HG03159 (cell line): Measurements from ENCODE around the gene KMT2E.

Experiments
- ATAC-seq: cut with Tn5 transposase; IDR thresholded peaks from one replicate; pipeline ENCODE4 v1.9.1; 2021; ENCODE audit warnings: mild to moderate bottlenecking, moderate library complexity; ENCODE audit not compliant: unreplicated experiment

The KMT2E gene

GRCh38 chr7:105118612-105119600, 104.9 kb downstream of the KMT2E start:
- ATAC-seq, result no peak

GRCh38 chr7:105122619-105123018, 108.6 kb downstream of the KMT2E start:
- ATAC-seq, result no peak

- no peak for ATAC-seq
These were observed 111.7 kb downstream of the KMT2E start for GRCh38 chr7:105125745-105126144.

DNA sequence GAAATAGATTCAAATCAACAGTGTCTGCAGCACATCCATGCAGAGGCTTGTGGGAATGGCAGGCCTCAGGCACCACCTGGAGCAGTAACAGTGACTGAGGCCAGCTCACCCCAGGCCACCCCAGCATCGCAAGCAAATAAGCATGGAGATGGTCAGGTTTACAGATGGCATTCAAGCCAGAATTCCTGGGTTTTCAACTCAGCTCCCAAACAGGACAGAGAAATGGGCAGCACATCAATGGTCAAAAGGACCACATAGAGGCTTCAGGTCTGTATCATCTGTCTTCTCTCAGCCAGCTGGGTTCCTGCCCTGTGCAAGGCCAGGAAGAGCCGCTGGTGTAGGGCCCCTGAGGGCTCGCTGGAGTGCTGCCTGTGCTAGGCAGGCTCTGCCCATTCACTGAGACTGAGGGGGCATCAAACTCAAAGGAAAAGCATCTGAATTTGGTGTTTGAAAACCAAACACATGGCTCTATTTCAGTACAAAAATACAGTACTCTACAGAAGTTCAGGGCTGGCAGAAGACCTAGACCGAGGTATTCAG, 112.5 kb downstream of the KMT2E start:
- no peak for ATAC-seq

DNA sequence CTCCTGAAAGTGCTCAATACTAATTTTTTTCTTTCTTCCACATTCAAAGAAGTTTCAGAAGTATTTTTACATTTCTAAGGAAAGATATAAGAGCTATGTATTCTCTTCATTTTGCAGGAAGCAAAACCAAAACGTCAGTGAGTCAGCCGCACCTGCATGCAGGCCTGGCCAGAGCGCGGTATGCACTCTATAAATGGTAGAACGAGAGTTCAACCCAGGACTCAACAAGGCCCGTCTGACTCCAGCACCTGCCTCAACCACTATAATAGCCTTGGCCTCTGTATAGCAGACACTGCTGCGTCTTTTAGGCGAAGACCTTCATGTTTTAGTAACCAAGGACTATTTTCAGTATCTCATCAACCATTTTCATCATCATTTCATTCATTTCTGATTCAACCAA, 113.2 kb downstream of the KMT2E start:
- no peak for ATAC-seq

- no peak for ATAC-seq
These were observed 116.0 kb downstream of the KMT2E start for GRCh38 chr7:105130048-105130447.

DNA sequence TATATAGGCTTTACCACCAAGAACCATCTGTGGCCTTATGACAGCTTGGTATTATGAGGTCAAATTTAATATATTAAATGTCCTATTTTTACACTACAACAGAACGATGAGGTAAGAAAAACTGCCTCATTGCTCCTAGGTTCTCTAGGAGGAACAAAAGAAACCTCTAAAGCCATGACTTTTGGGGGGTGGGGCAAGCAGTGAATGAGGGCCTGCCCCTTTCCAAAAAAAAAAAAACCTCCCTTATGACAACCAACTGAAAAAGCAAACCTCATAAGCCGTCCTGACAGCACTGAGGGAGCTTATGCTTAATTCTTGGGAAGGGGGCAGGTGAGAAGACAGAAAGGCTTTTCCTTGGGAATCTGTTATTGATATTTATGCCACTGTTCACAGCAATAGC, 116.6 kb downstream of the KMT2E start:
- ATAC-seq, result no peak

DNA sequence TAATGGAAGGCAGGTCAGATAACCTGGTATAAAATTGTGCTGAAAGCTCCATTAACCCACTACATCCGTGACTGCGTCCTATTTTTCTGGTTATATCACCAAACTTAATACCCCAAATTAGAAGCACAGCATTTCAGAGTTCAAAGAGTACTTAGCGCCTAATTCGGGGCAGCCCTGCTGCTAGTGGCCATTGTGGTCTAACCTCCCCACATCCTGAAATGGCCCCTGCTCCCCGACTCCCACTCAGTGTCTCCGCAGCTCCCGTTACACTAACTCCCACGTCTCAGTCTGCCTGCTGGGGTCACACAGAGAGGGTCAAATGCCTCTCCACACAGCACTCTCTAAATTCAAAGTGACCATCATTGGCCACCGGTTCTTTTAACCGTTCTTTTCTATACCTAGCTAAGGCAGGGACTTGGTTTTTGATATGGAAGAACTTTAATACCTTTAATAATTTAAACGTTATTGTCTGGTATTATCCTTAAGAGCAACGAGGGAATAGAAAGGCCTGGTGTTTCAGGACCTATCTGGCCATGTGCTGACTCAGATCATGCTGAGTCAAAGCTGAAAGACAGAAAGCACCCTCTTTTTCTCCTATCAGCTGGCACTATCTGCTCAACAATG, 117.1 kb downstream of the KMT2E start:
- ATAC-seq, result no peak

GRCh38 chr7:105131890-105132289, 117.9 kb downstream of the KMT2E start:
- no peak for ATAC-seq

DNA sequence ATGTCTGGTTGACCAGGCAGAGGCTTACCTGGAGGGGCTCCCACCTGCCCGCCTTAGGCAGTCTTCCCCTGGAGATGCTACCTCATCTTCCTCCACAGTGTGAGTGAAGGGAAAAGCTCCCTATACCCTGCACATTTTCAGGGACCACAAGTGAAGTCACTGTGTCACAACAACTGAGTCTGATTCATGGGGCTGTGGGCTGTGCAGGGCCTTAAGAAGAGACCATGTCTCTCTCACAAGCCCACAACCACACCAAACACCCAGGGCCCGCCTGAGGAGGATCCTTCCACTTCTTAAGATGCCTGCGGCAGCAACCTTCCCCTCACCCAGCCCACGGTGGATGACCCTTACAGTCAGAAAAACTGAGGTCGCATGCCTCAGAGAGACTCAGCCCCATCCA, 118.3 kb downstream of the KMT2E start:
- no peak for ATAC-seq

DNA sequence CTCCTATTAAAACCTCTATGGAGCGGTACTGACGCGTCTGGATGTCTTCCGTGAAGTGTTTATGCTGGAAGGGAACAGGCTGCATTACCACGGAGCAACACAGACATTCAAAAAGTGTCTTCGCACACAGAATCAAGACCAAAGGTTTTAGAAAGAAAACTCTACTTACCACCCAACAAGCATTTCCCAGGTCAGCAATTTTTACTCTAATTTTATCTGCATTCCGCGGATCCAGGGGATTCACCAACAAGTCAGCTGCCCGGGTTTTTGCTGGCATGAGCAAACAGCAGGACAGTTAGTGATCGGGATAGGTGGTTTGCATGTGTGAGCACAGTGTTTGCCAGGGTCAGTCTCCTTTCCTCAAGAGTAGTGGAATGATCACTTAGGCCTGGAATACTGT, 118.8 kb downstream of the KMT2E start:
- ATAC-seq, result no peak

DNA sequence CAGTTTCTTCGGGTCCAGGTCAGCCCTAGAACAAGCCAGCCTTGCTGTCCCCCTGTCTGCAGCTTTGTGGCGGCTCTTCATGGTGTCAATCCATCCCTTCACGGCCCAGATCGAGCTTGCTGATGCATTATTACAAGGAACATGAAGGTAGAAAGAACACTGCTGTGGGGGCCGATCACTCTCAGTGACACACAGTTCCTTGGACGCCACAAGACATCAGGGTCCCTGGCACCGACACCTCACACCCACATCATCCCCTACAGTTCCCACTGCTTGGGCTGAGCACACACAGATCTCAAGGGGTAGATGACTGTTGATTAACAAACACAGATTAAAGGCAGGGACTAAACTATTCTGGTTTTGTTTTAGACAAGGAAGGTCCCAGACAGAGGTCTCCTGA, 119.4 kb downstream of the KMT2E start:
- ATAC-seq, result no peak

DNA sequence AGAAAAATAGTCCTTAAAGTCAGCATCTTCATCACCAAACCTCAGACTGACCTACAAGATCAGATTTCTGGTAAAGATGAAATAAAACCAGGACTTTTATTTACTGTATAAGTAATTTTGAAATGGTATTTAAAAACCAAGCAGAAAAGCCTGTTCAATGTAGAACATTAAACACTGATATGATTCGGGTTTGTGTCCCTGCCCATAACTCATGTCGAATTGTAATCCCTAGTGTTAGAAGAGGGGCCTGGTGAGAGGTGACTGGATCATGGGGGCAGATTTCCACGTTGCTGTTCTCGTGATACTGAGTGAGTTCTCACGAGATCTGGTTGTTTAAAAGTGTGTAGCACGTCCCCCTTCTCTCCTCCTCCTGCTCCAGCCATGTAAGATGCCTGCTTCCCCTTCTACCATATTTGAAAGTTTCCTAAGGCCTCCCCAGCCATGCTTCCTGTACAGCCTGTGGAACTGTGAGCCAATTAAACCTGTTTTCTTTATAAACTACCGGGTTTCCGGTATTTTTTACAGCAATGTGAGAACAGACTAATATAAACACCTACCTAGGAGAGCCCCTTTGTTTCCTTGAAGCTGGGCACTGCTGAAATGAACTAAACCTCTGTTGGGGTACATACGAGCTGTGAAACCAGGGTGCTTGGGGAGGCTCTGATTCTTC, 120.1 kb downstream of the KMT2E start:
- ATAC-seq, result no peak

GRCh38 chr7:105136221-105136620, 122.2 kb downstream of the KMT2E start:
- no peak for ATAC-seq

DNA sequence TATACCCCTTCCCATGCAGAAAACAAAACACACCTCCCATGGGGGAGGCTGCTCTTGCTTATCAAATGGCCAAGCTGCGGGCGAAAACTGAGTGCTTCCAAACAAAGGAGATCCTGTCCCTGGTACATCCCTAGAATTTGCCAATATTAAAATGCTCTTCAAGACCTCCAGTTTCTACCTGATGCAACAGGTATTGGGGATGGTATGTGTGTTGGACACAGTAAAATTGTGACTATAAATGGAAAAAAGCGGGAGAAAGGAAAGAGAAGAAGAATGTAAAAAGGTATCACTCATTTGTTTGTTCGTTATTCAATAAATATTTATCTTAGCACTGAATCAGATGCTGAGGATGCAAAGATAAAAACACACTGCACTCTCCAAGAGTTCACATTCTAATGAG, 123.9 kb downstream of the KMT2E start:
- no peak for ATAC-seq

DNA sequence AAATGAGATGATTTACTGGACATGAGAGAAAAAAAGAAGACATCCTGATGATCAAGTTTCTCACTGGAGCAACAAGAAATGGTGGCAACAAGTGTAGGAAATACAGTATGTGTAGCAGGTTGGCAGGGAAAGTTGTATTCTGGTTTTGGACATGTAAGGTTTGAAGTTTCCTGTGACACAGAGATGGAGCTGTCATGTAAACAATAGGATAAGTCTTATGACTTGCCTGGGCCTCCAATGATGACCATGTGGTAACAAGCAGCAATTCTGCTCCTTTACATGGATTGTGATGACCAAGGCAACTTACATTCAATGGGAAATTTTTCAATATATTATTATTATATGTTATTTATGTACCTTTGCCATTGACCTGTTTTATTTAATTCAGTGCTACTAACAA, 125.4 kb downstream of the KMT2E start:
- no peak for ATAC-seq

- ATAC-seq, result no peak
These were observed 127.1 kb downstream of the KMT2E start for GRCh38 chr7:105141068-105141467.

DNA sequence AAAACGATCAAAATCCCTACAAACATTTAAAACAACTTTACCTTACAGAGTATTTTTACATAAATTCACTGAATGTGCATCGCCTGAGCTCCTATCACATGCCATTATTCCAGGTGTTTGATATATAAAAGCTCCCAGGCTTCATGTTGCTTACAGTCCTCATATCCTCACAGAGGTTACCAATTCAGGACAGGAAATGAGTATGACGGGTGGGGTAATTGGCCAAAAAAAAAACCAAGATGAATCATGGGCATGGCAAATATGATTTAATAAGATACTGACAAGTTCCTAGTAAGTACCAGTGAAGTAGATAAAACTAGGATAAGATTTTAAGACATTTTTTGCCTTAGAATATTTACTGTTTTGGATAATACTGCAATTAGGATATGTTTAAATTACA, 135.8 kb downstream of the KMT2E start:
- ATAC-seq, result no peak

DNA sequence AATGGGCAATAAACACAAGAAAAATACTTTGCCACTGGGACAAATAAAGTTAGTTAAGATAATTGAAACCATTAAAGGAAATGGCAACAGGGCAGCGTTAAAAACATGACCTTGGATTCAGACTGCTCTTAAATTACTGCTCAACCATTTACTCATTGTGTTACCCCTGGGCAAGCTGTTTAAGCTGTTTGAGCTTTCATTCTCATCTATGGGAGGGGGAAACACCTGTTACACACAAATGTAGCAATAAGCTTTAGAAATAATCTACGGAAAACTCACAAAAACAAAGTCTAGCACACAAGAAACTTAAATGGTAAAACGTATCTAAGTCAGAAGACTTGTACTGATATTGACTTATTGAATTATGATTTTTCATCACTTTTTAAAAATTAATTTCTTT, 137.1 kb downstream of the KMT2E start:
- no peak for ATAC-seq

- no peak for ATAC-seq
These were observed 139.5 kb downstream of the KMT2E start for GRCh38 chr7:105153531-105153930.

- no peak for ATAC-seq
These were observed 140.1 kb downstream of the KMT2E start for GRCh38 chr7:105154084-105154483.
